GM23338 (cell line): ENCODE measurements around the gene PGP. TPM values are rescaled to one million over a fixed set of nuclear protein-coding genes. Genes with fewer than 3 reads are reported as not detected.

Experiments
- ATAC-seq: fragments of 200-7000 bp; cut with Tn5 transposase; 3 replicates; pipeline ENCODE4 v1.9.1; 2020
- DNase-seq: peaks from one replicate; pipeline ENCODE4 v3.0.0-alpha.2; 2015; ENCODE audit warnings: low spot score
- H2AFZ ChIP-seq: fragments of 200-600 bp; sonication (generic); 2 replicates; pipeline ENCODE4 v1.8.0; 2016; ENCODE audit warnings: antibody characterized with exemption, mild to moderate bottlenecking, moderate library complexity
- H3F3A ChIP-seq: fragments of 200-600 bp; sonication (generic); replicated peaks from 2 replicates; pipeline ENCODE4 v1.8.0; 2017; ENCODE audit warnings: antibody characterized with exemption, mixed run types, low read depth
- H3K27ac ChIP-seq: fragments of 200-600 bp; sonication (generic); 2 replicates; pipeline ENCODE4 v1.6.1; 2016; ENCODE audit warnings: low read depth
- H3K27me3 ChIP-seq: fragments of 200-600 bp; sonication (generic); 2 replicates; pipeline ENCODE4 v1.8.0; 2016; ENCODE audit warnings: mild to moderate bottlenecking, mixed run types, moderate library complexity; ENCODE audit not compliant: insufficient read depth
- H3K36me3 ChIP-seq: fragments of 200-600 bp; sonication (generic); 2 replicates; pipeline ENCODE4 v1.8.0; 2016; ENCODE audit warnings: mild to moderate bottlenecking; ENCODE audit not compliant: insufficient read depth
- H3K4me1 ChIP-seq: fragments of 200-600 bp; sonication (generic); 2 replicates; pipeline ENCODE4 v1.8.0; 2016; ENCODE audit warnings: mild to moderate bottlenecking, moderate library complexity; ENCODE audit not compliant: insufficient read depth
- H3K4me2 ChIP-seq: fragments of 200-600 bp; sonication (generic); 2 replicates; pipeline ENCODE4 v1.7.1; 2017; ENCODE audit warnings: mixed run types
- H3K4me3 ChIP-seq: fragments of 200-600 bp; sonication (generic); 2 replicates; pipeline ENCODE4 v1.6.1; 2016; ENCODE audit warnings: mixed run types
- H3K79me2 ChIP-seq: fragments of 200-600 bp; sonication (generic); replicated peaks from 2 replicates; pipeline ENCODE4 v1.8.0; 2017; ENCODE audit warnings: mild to moderate bottlenecking; ENCODE audit not compliant: insufficient read depth
- H3K9me2 ChIP-seq: fragments of 200-600 bp; sonication (generic); 2 replicates; pipeline ENCODE4 v1.8.0; 2017; ENCODE audit not compliant: insufficient read depth
- H4K20me1 ChIP-seq: fragments of 200-600 bp; sonication (generic); replicated peaks from 2 replicates; pipeline ENCODE4 v1.8.0; 2017; ENCODE audit warnings: mild to moderate bottlenecking; ENCODE audit not compliant: insufficient read depth
- H3K27ac Mint-ChIP-seq: 2 replicates; pipeline ENCODE4 v1.8.0; 2020; ENCODE audit warnings: inconsistent platforms, mild to moderate bottlenecking, moderate library complexity, mixed read lengths
- H3K27me3 Mint-ChIP-seq: 3 replicates; pipeline ENCODE4 v1.8.0; 2022; ENCODE audit warnings: low read depth, mild to moderate bottlenecking, moderate library complexity, mixed read lengths, inconsistent platforms; ENCODE audit not compliant: insufficient read depth, poor library complexity
- H3K36me3 Mint-ChIP-seq: 3 replicates; pipeline ENCODE4 v1.8.0; 2021; ENCODE audit warnings: low read depth, mild to moderate bottlenecking, inconsistent platforms, moderate library complexity, mixed read lengths
- H3K4me1 Mint-ChIP-seq: 3 replicates; pipeline ENCODE4 v1.8.0; 2020; ENCODE audit warnings: mild to moderate bottlenecking, inconsistent platforms, mixed read lengths
- H3K4me3 Mint-ChIP-seq: 3 replicates; pipeline ENCODE4 v1.8.0; 2021; ENCODE audit warnings: moderate library complexity, mild to moderate bottlenecking, inconsistent platforms, mixed read lengths
- H3K9me3 Mint-ChIP-seq: 3 replicates; pipeline ENCODE4 v1.8.0; 2020; ENCODE audit warnings: moderate library complexity, mild to moderate bottlenecking, inconsistent platforms, mixed read lengths
- CREB1 ChIP-seq: fragments of 250-450 bp; sonication (Bioruptor Pico); IDR thresholded peaks from 2 replicates; pipeline ENCODE4 v1.5.0; 2020; ENCODE audit warnings: low read depth, mild to moderate bottlenecking, moderate library complexity
- EZH2 ChIP-seq: fragments of 200-600 bp; sonication (generic); IDR thresholded peaks from one replicate; pipeline ENCODE4 v1.8.0; 2017; ENCODE audit warnings: antibody characterized with exemption, mild to moderate bottlenecking, low read depth; ENCODE audit not compliant: unreplicated experiment
- EZH2phosphoT487 ChIP-seq: fragments of 200-600 bp; sonication (generic); IDR thresholded peaks from one replicate; pipeline ENCODE4 v1.8.1; 2018; ENCODE audit warnings: antibody characterized with exemption; ENCODE audit not compliant: unreplicated experiment
- NANOG ChIP-seq: IDR thresholded peaks from 2 replicates; pipeline ENCODE4 v1.6.1; 2016; ENCODE audit warnings: antibody characterized with exemption, borderline replicate concordance
- POLR2AphosphoS5 ChIP-seq: IDR thresholded peaks from 2 replicates; pipeline ENCODE4 v1.6.1; 2016; ENCODE audit warnings: antibody characterized with exemption, low read depth
- STAT1 ChIP-seq: IDR thresholded peaks from one replicate; pipeline ENCODE4 v1.6.1; 2016; ENCODE audit warnings: antibody characterized with exemption; ENCODE audit not compliant: unreplicated experiment
- ZNF114 ChIP-seq: fragments of 250-450 bp; sonication (Bioruptor Pico); IDR thresholded peaks from 2 replicates; pipeline ENCODE4 v1.5.0; 2020; ENCODE audit warnings: mild to moderate bottlenecking, moderate library complexity
- ZNF331 ChIP-seq: fragments of 250-450 bp; sonication (Bioruptor Pico); IDR thresholded peaks from 2 replicates; pipeline ENCODE4 v1.5.0; 2020; ENCODE audit warnings: low read depth, mild to moderate bottlenecking, moderate library complexity
- ZNF462 ChIP-seq: fragments of 250-450 bp; sonication (Bioruptor Pico); IDR thresholded peaks from 2 replicates; pipeline ENCODE4 v1.5.0; 2020; ENCODE audit warnings: mild to moderate bottlenecking, moderate library complexity
- polyA plus RNA-seq: library from polyadenylated mRNA; unstranded; fragments of >200 nt; fragmentation: Nextera tagmentation; extraction: Ambion mirVana; gene quantifications from 2 replicates; pipeline ENCODE4 v1.2.1, GENCODE V29; 2016
- total RNA-seq: library from RNA; depleted of rRNA; stranded (reverse); fragments of >200 nt; shearing (Covaris generic); gene quantifications from 2 replicates; pipeline ENCODE4 v1.2.3, GENCODE V29; 2014
- TF ChIP-seq, protein P1 (sequence below), 2 experiments: fragments of 200-600 bp in 1 of 2; sonication (generic) in 1 of 2; conservative IDR thresholded peaks; 2 replicates each; pipeline versions ENCODE4 v1.5.1 to v1.6.1; 2016 to 2017; ENCODE audit warnings: antibody characterized with exemption in 2 of 2, low read depth in 2 of 2, mild to moderate bottlenecking in 2 of 2, moderate library complexity in 1 of 2
- TF ChIP-seq, protein P2 (sequence below): IDR thresholded peaks from one replicate; pipeline ENCODE4 v1.6.1; 2018; ENCODE audit warnings: antibody characterized with exemption; ENCODE audit not compliant: unreplicated experiment

Gene PGP
- total and polyA plus RNA-seq, 2 experiments from 2014 or later = 44.4 to 80.3 TPM

DNA sequence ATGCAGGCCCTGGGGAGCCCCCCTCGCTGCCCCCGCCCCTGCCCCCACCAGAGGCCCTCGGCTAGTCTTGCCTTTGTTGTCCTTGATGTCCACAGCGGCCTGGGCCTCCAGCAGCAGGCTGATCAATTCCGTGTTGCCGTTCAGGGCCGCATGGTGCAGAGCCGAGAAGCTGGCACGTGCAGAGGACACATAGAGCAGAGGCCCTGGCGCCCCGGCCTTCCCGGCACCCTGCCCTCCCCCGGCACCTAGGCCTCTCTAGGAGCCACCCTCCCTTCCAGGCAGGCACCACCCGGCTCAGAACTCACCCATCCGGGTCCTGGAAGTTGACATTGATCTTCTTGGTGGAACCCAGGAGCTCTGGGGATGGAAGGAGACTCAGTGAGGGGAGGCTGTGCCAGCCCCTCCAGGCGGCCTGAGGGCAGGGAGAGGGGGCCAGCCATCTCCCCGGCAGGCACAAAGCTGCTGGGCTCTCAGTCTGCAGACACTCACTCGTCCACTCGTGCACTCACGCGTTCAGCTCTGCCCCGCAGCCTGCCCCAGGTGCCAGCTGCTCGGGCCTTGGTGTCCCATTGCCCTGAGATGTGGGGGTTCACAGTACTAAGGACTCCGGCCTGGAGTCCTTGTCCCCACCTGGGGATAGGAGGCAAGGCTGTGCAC lies 24.5 kb downstream of the PGP start:
- Histone ChIP-seq H3K27me3 (peaks cover 2% of the 10 kb centered on the region), H3F3A (0 out of 2 replicates have a peak, but pooled peaks cover 2% of the 10 kb centered on the region), H3K4me1 (no peaks in the 10 kb centered on the region), H3K79me2 (no peaks in the 10 kb centered on the region), H3K36me3 (no peaks in the 10 kb centered on the region), H3K4me2 (no peak overlapping the region), H3K27ac (no peak overlapping the region), H3K4me3 (no peak overlapping the region), H4K20me1 (no peaks in the 10 kb centered on the region), H3K9me2 (no peaks in the 10 kb centered on the region), H2AFZ (no peak overlapping the region)
- Mint-ChIP-seq H3K4me1 (no peaks in the 10 kb centered on the region), H3K4me3 (no peak overlapping the region), H3K27ac (no peak overlapping the region), H3K9me3 (no peaks in the 10 kb centered on the region), H3K36me3 (no peaks in the 10 kb centered on the region), H3K27me3 (peaks cover 9% of the 10 kb centered on the region)
- TF ChIP-seq POLR2AphosphoS5 (no peak), ZNF114 (CRISPR knock-in tag) (no peak), NANOG (no peak), STAT1 (no peak), ZNF462 (CRISPR knock-in tag) (no peak), ZNF331 (CRISPR knock-in tag) (no peak), CREB1 (no peak), EZH2phosphoT487 (no peak), EZH2 (no peak)
- TF ChIP-seq, protein P1, sequence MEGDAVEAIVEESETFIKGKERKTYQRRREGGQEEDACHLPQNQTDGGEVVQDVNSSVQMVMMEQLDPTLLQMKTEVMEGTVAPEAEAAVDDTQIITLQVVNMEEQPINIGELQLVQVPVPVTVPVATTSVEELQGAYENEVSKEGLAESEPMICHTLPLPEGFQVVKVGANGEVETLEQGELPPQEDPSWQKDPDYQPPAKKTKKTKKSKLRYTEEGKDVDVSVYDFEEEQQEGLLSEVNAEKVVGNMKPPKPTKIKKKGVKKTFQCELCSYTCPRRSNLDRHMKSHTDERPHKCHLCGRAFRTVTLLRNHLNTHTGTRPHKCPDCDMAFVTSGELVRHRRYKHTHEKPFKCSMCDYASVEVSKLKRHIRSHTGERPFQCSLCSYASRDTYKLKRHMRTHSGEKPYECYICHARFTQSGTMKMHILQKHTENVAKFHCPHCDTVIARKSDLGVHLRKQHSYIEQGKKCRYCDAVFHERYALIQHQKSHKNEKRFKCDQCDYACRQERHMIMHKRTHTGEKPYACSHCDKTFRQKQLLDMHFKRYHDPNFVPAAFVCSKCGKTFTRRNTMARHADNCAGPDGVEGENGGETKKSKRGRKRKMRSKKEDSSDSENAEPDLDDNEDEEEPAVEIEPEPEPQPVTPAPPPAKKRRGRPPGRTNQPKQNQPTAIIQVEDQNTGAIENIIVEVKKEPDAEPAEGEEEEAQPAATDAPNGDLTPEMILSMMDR (conservative IDR thresholded peaks at IDR 0.05; ENCODE audit: low read depth in 2 of 2) = no peak
- TF ChIP-seq, protein P2, sequence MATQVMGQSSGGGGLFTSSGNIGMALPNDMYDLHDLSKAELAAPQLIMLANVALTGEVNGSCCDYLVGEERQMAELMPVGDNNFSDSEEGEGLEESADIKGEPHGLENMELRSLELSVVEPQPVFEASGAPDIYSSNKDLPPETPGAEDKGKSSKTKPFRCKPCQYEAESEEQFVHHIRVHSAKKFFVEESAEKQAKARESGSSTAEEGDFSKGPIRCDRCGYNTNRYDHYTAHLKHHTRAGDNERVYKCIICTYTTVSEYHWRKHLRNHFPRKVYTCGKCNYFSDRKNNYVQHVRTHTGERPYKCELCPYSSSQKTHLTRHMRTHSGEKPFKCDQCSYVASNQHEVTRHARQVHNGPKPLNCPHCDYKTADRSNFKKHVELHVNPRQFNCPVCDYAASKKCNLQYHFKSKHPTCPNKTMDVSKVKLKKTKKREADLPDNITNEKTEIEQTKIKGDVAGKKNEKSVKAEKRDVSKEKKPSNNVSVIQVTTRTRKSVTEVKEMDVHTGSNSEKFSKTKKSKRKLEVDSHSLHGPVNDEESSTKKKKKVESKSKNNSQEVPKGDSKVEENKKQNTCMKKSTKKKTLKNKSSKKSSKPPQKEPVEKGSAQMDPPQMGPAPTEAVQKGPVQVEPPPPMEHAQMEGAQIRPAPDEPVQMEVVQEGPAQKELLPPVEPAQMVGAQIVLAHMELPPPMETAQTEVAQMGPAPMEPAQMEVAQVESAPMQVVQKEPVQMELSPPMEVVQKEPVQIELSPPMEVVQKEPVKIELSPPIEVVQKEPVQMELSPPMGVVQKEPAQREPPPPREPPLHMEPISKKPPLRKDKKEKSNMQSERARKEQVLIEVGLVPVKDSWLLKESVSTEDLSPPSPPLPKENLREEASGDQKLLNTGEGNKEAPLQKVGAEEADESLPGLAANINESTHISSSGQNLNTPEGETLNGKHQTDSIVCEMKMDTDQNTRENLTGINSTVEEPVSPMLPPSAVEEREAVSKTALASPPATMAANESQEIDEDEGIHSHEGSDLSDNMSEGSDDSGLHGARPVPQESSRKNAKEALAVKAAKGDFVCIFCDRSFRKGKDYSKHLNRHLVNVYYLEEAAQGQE = no peak
- no peak for ATAC-seq
- no peak for DNase-seq
